GM10266 (cell line): ENCODE measurements around the gene GSG1.
"Not testable (repeated sequence)": the region's sequence is repeated elsewhere in the genome, so short reads cannot be mapped to it uniquely, and the experiment has no call there.

Experiments used
- DNase-seq: peaks from one replicate; pipeline ENCODE4 v3.0.0; 2012; ENCODE audit errors: extremely low spot score
- TF ChIP-seq, protein P1 (sequence below): IDR thresholded peaks from 2 replicates; pipeline ENCODE4 v1.5.1; 2012; ENCODE audit warnings: mild to moderate bottlenecking, low read depth; ENCODE audit not compliant: control insufficient read depth, insufficient read depth; ENCODE audit errors: missing control alignments

The GSG1 gene

DNA sequence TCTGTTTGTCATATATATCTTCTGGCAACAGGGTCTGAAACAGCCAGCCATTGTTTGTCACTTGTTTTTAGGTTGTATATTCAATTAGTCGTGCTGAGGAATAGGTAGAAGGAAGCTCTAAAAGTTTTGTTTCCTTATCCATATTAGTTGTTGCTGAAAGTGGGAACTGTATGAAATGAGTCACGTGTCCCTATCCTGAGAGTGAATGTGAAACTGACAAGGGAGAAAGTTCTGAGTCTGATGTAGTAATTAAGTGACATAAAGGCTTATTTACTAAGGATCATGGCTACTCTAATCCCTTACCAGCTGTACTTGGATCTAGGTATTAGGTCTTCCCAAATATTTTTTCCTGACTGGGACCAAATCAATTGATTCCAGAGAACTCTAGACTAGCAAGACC lies 42.9 kb downstream of the GSG1 start:
- DNase-seq = no peak
- TF ChIP-seq, protein P1, sequence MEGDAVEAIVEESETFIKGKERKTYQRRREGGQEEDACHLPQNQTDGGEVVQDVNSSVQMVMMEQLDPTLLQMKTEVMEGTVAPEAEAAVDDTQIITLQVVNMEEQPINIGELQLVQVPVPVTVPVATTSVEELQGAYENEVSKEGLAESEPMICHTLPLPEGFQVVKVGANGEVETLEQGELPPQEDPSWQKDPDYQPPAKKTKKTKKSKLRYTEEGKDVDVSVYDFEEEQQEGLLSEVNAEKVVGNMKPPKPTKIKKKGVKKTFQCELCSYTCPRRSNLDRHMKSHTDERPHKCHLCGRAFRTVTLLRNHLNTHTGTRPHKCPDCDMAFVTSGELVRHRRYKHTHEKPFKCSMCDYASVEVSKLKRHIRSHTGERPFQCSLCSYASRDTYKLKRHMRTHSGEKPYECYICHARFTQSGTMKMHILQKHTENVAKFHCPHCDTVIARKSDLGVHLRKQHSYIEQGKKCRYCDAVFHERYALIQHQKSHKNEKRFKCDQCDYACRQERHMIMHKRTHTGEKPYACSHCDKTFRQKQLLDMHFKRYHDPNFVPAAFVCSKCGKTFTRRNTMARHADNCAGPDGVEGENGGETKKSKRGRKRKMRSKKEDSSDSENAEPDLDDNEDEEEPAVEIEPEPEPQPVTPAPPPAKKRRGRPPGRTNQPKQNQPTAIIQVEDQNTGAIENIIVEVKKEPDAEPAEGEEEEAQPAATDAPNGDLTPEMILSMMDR = no peak

DNA sequence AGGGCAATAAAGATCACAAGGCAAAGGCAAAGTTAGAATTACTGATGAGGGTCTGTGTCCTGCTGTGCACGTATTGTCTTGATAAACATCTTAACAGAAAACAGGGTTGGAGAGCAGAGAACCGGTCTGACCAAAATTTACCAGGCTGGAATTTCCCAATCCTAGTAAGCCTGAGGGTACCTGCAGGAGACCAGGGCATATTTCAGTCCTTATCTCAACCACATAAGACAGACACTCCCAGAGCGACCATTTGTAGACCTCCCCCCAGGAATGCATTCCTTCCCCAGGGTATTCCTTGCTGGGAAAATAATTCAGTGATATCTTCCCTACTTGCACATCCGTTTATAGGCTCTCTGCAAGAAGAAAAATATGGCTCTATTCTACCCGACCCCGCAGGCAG lies 49.9 kb downstream of the GSG1 start:
- not testable (repeated sequence) for DNase-seq

DNA sequence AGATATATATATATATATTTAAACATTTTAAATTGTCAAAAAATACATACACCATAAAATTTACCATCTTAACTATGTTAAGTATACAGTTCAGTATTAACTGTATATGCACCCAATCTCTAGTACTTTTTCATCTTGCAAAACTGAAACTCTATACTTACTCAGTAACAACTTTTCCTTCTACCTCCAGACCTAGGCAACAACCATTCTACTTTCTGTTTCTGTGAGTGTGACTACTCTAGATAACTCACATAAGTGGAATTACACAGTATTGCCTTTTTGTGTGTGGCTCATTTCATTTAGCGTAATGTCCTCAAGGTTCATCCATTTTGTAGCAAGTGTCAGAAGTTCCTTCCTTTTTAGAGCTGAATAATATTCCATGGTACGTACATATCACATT lies 51.0 kb downstream of the GSG1 start:
- DNase-seq = no peak
- TF ChIP-seq, protein P1 = no peak

DNA sequence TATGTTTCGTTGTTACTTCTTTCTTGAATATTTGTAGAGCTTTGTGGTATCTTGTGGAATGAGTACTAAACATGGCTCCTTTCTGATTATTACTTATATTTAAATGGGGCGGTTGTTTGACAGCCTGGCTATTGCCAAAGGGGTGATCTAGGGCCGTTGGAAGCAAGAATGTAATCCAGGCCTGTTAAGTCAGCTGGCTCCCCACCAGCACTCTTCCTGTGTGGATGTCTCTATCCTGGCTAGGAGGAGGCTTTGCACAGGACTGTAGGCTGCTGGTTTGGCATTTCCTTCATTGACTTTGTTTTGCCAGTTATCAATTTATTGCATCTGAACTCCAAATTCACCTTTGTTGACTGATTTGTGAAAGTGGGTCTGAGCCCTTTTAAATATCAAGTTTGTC lies 53.7 kb downstream of the GSG1 start:
- no peak for DNase-seq
- TF ChIP-seq, protein P1 = no peak

DNA sequence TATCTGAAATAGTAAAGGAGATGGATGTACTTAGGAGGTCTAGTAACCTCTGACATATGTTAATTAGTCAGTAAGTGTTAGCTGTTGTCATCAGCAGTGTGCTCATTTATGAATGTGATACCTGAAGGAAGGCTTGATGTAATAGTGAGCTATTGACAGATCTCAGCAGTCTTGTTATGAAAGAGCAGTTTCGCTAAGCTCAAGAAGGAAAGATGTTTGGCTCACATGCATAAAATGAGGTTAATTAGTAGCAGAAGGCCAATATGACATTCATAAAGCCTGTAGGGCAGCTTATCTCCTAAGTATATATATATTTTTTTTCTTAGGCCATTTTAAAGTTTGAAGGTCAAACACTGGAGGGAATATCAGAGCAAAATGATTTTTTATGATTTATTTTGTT lies 56.5 kb downstream of the GSG1 start:
- peak; percentile 22 for DNase-seq
- TF ChIP-seq, protein P1 = no peak

DNA sequence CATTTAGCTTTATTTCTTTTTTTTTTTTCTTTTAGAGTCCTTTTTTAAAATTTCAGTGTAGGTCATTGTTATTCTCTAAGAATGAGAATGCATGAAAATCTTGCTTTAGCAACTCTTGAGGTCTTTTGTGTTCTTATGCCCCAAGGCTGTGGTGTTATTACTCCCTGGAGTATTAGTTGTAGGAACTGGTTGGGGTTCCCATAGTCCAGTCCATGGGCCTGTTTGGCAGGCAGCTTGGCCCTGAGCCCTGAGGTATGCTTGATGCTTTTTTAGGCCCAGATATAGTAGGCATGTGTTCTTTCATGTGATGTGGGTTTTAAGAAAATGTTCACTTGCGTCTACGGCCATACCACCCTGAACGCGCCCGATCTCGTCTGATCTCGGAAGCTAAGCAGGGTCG lies 57.7 kb downstream of the GSG1 start:
- TF ChIP-seq, protein P1 = no peak
- DNase-seq = no peak

DNA sequence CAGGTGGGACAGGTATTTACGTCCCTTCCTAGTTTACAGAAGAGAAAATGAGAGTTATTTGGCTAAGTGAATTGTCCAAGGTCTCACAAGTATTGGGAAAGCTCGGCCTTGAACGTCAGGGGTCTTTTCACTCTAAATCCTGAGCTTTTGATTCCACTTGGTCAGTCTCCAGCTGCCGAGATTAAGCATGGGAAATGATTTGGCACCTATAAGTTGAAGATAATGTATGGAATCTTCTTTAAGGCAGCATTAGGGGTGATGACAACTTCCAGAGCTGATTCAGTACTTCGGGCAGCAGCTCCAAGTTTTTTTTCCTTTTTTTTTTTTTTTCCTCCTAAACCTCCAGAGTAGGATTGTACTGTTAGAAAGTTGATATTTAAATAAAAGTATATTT lies 58.6 kb downstream of the GSG1 start:
- TF ChIP-seq, protein P1 = no peak
- no peak for DNase-seq
